Brain microvascular endothelial cell (primary cell): ENCODE measurements around the gene CCS.

Experiments used
- DNase-seq: peaks from one replicate; pipeline ENCODE4 v3.0.0-alpha.2; 2020
- H3K27ac ChIP-seq: fragments of 250-450 bp; sonication (Bioruptor Pico); 2 replicates; pipeline ENCODE4 v1.5.1; 2020; ENCODE audit warnings: mild to moderate bottlenecking, moderate library complexity
- H3K27me3 ChIP-seq: fragments of 250-450 bp; sonication (Bioruptor Pico); replicated peaks from 2 replicates; pipeline ENCODE4 v1.5.1; 2020; ENCODE audit warnings: mild to moderate bottlenecking
- H3K36me3 ChIP-seq: fragments of 250-450 bp; sonication (Bioruptor Pico); replicated peaks from 2 replicates; pipeline ENCODE4 v1.5.1; 2020; ENCODE audit warnings: mild to moderate bottlenecking
- H3K4me3 ChIP-seq: 2 replicates; pipeline ENCODE4 v1.5.1; 2011; ENCODE audit warnings: low read depth, mild to moderate bottlenecking, control low read depth, low read length, moderate library complexity
- in situ Hi-C: cut with HindIII; loops from 2 replicates; pipeline ENCODE4 v1.10.0; 2017; ENCODE audit warnings: low sequenced_read_pairs, low pct_ligation_motif_present
- TF ChIP-seq, protein P1 (sequence below): IDR thresholded peaks from 2 replicates; pipeline ENCODE4 v1.5.1; 2011; ENCODE audit warnings: low read depth, mild to moderate bottlenecking, moderate library complexity, low read length, control low read depth, inconsistent platforms; ENCODE audit errors: missing control alignments

The CCS gene

DNA sequence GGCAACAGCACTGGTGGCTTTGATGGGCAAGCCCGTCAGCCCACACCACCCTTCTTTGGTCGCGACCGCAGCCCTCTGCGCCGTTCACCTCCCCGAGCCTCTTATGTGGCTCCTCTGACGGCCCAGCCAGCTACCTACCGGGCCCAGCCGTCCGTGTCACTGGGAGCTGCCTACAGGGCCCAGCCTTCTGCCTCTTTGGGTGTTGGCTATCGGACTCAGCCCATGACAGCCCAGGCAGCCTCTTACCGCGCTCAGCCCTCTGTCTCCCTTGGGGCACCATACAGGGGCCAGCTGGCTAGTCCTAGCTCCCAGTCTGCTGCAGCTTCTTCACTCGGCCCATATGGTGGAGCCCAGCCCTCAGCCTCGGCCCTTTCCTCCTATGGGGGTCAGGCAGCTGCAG is 31.5 kb downstream of the CCS start:
- TF ChIP-seq, protein P1, sequence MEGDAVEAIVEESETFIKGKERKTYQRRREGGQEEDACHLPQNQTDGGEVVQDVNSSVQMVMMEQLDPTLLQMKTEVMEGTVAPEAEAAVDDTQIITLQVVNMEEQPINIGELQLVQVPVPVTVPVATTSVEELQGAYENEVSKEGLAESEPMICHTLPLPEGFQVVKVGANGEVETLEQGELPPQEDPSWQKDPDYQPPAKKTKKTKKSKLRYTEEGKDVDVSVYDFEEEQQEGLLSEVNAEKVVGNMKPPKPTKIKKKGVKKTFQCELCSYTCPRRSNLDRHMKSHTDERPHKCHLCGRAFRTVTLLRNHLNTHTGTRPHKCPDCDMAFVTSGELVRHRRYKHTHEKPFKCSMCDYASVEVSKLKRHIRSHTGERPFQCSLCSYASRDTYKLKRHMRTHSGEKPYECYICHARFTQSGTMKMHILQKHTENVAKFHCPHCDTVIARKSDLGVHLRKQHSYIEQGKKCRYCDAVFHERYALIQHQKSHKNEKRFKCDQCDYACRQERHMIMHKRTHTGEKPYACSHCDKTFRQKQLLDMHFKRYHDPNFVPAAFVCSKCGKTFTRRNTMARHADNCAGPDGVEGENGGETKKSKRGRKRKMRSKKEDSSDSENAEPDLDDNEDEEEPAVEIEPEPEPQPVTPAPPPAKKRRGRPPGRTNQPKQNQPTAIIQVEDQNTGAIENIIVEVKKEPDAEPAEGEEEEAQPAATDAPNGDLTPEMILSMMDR = no peak
- no peak overlapping the region for H3K4me3 ChIP-seq
- H3K36me3 ChIP-seq = peaks cover 62% of the 10 kb centered on the region
- no peaks in the 10 kb centered on the region for H3K27me3 ChIP-seq
- in situ Hi-C loops = no loop called here
- DNase-seq = no peak
- no peak overlapping the region for H3K27ac ChIP-seq

DNA sequence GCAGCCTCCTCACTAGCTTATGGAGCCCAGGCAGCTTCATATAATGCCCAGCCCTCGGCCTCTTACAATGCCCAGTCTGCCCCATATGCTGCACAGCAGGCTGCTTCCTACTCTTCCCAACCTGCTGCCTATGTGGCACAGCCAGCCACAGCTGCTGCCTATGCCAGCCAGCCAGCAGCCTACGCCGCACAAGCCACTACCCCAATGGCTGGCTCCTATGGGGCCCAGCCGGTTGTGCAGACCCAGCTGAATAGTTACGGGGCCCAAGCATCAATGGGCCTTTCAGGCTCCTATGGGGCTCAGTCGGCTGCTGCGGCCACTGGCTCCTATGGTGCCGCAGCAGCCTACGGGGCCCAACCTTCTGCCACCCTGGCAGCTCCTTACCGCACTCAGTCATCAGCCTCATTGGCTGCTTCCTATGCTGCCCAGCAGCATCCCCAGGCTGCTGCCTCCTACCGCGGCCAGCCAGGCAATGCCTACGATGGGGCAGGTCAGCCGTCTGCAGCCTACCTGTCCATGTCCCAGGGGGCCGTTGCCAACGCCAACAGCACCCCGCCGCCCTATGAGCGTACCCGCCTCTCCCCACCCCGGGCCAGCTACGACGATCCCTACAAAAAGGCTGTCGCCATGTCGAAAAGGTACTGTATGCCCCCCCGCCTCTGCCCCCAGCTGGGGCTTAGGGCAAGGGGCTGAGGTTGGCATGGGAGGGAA is 32.2 kb downstream of the CCS start:
- peaks cover 63% of the 10 kb centered on the region for H3K36me3 ChIP-seq

DNA sequence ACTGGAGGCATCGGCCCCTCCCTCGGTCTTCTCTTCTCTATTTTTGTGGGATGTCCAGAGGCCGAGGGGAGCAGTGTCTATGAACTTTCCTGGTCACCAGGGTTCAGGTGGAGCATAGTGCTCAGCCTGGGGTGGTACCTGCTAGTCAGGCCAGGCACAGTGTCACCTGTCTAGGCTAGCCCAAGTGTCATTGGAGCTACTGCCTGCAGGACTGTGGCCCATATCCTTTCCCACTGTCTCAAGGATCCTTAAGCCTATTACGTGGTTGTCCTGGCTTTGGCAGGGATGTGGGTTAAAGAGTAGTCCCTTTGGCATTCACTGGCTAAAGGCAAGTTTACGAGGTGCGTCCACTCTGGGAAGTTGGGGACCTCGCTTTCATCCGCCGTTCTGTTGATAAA is 32.8 kb downstream of the CCS start:
- no peak overlapping the region for H3K27ac ChIP-seq
- TF ChIP-seq, protein P1 = no peak
- in situ Hi-C loops = no loop called here
- peaks cover 65% of the 10 kb centered on the region for H3K36me3 ChIP-seq
- H3K4me3 ChIP-seq = no peak overlapping the region
- no peak for DNase-seq
- H3K27me3 ChIP-seq = no peaks in the 10 kb centered on the region

More for the DNA sequence above, 32.2 kb downstream of the CCS start:
- TF ChIP-seq, protein P1 = no peak
- Histone ChIP-seq H3K27ac (no peak overlapping the region), H3K4me3 (no peak overlapping the region), H3K27me3 (no peaks in the 10 kb centered on the region)
- in situ Hi-C loops = no loop called here
- DNase-seq = no peak

DNA sequence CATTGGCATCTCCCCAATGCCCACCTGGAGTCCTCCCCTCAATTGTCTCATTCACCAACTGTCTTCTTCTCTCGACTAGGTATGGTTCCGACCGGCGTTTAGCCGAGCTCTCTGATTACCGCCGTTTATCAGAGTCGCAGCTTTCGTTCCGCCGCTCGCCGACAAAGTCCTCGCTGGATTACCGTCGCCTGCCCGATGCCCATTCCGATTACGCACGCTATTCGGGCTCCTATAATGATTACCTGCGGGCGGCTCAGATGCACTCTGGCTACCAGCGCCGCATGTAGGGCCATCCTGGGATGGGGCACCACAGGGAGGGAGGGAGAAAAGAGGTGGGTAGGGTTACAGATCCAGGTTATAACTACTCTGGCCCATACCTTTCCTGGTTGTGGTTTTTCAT is 33.4 kb downstream of the CCS start:
- TF ChIP-seq, protein P1 = no peak
- no peaks in the 10 kb centered on the region for H3K27me3 ChIP-seq
- no peak overlapping the region for H3K27ac ChIP-seq
- DNase-seq = no peak
- peaks cover 65% of the 10 kb centered on the region for H3K36me3 ChIP-seq
- in situ Hi-C loops = no loop called here
- no peak overlapping the region for H3K4me3 ChIP-seq

DNA sequence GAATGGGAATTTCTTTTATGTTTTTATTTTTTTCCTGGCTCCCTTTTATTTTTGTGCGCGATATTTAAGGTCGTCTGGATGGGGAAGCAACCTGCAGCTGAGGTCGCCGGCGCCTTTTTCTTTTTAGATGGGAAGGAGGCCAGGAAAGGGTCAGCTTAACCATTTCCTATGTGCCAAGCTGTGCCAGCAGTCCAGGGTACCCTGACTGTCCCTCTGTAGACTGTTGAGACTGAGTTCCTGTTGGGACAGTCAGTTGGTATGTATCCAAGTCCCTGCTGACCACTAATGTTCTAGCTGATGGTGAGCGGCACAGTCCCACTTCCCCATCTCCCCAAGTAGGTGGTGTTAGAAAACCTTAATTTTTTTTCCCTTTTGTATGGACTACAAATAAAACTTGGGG is 33.9 kb downstream of the CCS start:
- DNase-seq = no peak
- in situ Hi-C loops = no loop called here
- TF ChIP-seq, protein P1 = no peak

More for the DNA sequence above, 33.9 kb downstream of the CCS start:
- H3K4me3 ChIP-seq = no peak overlapping the region
- no peaks in the 10 kb centered on the region for H3K27me3 ChIP-seq
- peaks cover 69% of the 10 kb centered on the region for H3K36me3 ChIP-seq
- H3K27ac ChIP-seq = no peak overlapping the region
